Suprapubic skin (tissue), 4 donors: ENCODE data around the gene TBPL1. TPM values are rescaled to one million over a fixed set of nuclear protein-coding genes. Genes with fewer than 3 reads are reported as not detected.

Experiments used
- DNase-seq, 2 donors: peaks; one replicate each; pipeline ENCODE4 v3.0.0-alpha.2; 2019; ENCODE audit warnings: low spot score in 2 of 2
- H3K27ac ChIP-seq: fragments of 200-600 bp; sonication (generic); one replicate; pipeline ENCODE4 v1.5.1; 2019
- H3K27me3 ChIP-seq: fragments of 200-600 bp; sonication (generic); one replicate; pipeline ENCODE4 v1.5.1; 2019
- H3K36me3 ChIP-seq: fragments of 200-600 bp; sonication (generic); one replicate; pipeline ENCODE4 v1.5.1; 2019
- H3K4me1 ChIP-seq: fragments of 200-600 bp; sonication (generic); one replicate; pipeline ENCODE4 v1.5.1; 2019
- H3K4me3 ChIP-seq: fragments of 200-600 bp; sonication (generic); one replicate; pipeline ENCODE4 v1.5.1; 2019; ENCODE audit warnings: mild to moderate bottlenecking
- H3K9me3 ChIP-seq: fragments of 200-600 bp; sonication (generic); one replicate; pipeline ENCODE4 v1.5.1; 2019
- CTCF ChIP-seq, 2 donors: fragments of 200-600 bp in 1 of 2; fragments of 450-650 bp in 1 of 2; sonication (generic) in 1 of 2; IDR thresholded peaks; one replicate each; pipeline ENCODE4 v1.5.1; 2016 to 2019; ENCODE audit warnings: antibody characterized with exemption in 2 of 2, mild to moderate bottlenecking in 1 of 2, moderate library complexity in 1 of 2
- EP300 ChIP-seq: sonication (generic); formaldehyde crosslinking; IDR thresholded peaks from one replicate; pipeline ENCODE4 v1.6.1; 2017; ENCODE audit warnings: antibody characterized with exemption
- POLR2A ChIP-seq, 2 donors: fragments of 450-650 bp; IDR thresholded peaks; one replicate each; pipeline ENCODE4 v1.6.1; 2017; ENCODE audit warnings: antibody characterized with exemption in 2 of 2, mild to moderate bottlenecking in 2 of 2, moderate library complexity in 2 of 2
- POLR2AphosphoS5 ChIP-seq, 3 donors: sonication (generic); formaldehyde crosslinking; IDR thresholded peaks; one replicate each; pipeline ENCODE4 v1.6.1; 2017; ENCODE audit warnings: antibody characterized with exemption in 3 of 3
- WGBS: methylation state at CpG from one replicate; pipeline ENCODE4 v1.1.5; 2018; 5-methylcytosine and 5-hydroxymethylcytosine counted together
- total RNA-seq, 4 donors: library from RNA; depleted of rRNA; stranded (reverse); fragments of >200 nt; gene quantifications; one replicate each; pipeline ENCODE4 v1.1.0, GENCODE V29; 2016

TBPL1 gene
- total RNA-seq, 4 donors from 2014 or later = 10.2 to 15.3 (median 13.7) TPM

- Histone ChIP-seq H3K27ac (no peak overlapping the region), H3K36me3 (no peaks in the 10 kb centered on the region), H3K27me3 (no peaks in the 10 kb centered on the region), H3K4me3 (no peak overlapping the region), H3K4me1 (no peaks in the 10 kb centered on the region), H3K9me3 (no peaks in the 10 kb centered on the region)
- TF ChIP-seq POLR2AphosphoS5 (IDR thresholded peaks at IDR 0.05) (no peak), CTCF (IDR thresholded peaks at IDR 0.05) (no peak), POLR2A (IDR thresholded peaks at IDR 0.05) (no peak), EP300 (no peak)
- 85% methylated on average over 5 of the region's 5 CpGs for WGBS
- DNase-seq = no peak
Observed at GRCh38 chr6:134021396-134022122, 68.5 kb downstream of the TBPL1 start.

- Histone ChIP-seq H3K27ac (no peak overlapping the region), H3K4me3 (no peak overlapping the region), H3K9me3 (no peaks in the 10 kb centered on the region), H3K4me1 (no peaks in the 10 kb centered on the region), H3K36me3 (no peaks in the 10 kb centered on the region), H3K27me3 (no peaks in the 10 kb centered on the region)
- WGBS = 66% methylated on average over 3 of the region's 3 CpGs
- TF ChIP-seq EP300 (no peak), CTCF (IDR thresholded peaks at IDR 0.05) (no peak), POLR2A (IDR thresholded peaks at IDR 0.05) (no peak), POLR2AphosphoS5 (IDR thresholded peaks at IDR 0.05) (no peak)
- no peak for DNase-seq
Observed at GRCh38 chr6:134022650-134023049, 69.6 kb downstream of the TBPL1 start.

GRCh38 chr6:134026597-134026996, 73.6 kb downstream of the TBPL1 start:
- 99% methylated on average over 3 of the region's 3 CpGs for WGBS
- no peak for DNase-seq
- Histone ChIP-seq H3K27ac (no peak overlapping the region), H3K4me3 (no peak overlapping the region), H3K4me1 (no peaks in the 10 kb centered on the region), H3K36me3 (peaks cover 3% of the 10 kb centered on the region), H3K9me3 (no peaks in the 10 kb centered on the region), H3K27me3 (no peaks in the 10 kb centered on the region)
- TF ChIP-seq EP300 = no peak
- TF ChIP-seq CTCF (IDR thresholded peaks at IDR 0.05) = no peak
- TF ChIP-seq POLR2AphosphoS5 (IDR thresholded peaks at IDR 0.05) = no peak
- TF ChIP-seq POLR2A (IDR thresholded peaks at IDR 0.05) = no peak

GRCh38 chr6:134028438-134028837, 75.4 kb downstream of the TBPL1 start:
- no peak for DNase-seq
- no peaks in the 10 kb centered on the region for H3K9me3 ChIP-seq
- no peak overlapping the region for H3K27ac ChIP-seq
- no peaks in the 10 kb centered on the region for H3K4me1 ChIP-seq
- H3K36me3 ChIP-seq = peaks cover 3% of the 10 kb centered on the region
- no peak overlapping the region for H3K4me3 ChIP-seq
- WGBS = 87% methylated on average over 5 of the region's 5 CpGs
- TF ChIP-seq POLR2AphosphoS5 (IDR thresholded peaks at IDR 0.05) (no peak), EP300 (no peak)
- H3K27me3 ChIP-seq = no peaks in the 10 kb centered on the region

- no peaks in the 10 kb centered on the region for H3K4me1 ChIP-seq
- H3K36me3 ChIP-seq = peaks cover 3% of the 10 kb centered on the region
- DNase-seq = no peak
- no peaks in the 10 kb centered on the region for H3K9me3 ChIP-seq
- H3K27ac ChIP-seq = no peak overlapping the region
- H3K27me3 ChIP-seq = no peaks in the 10 kb centered on the region
- 73% methylated on average over 6 of the region's 6 CpGs for WGBS
- H3K4me3 ChIP-seq = no peak overlapping the region
- TF ChIP-seq POLR2A (IDR thresholded peaks at IDR 0.05) (no peak), CTCF (IDR thresholded peaks at IDR 0.05) (no peak), EP300 (no peak), POLR2AphosphoS5 (IDR thresholded peaks at IDR 0.05) (no peak)
Observed at GRCh38 chr6:134029495-134030455, 76.8 kb downstream of the TBPL1 start.
